ENCODE data around the gene STAT1.

GRCh38 chr2:191020221-191020741 is 6.3 kb upstream of the STAT1 start:
- TF ChIP-seq CTCF (IDR thresholded peaks at IDR 0.05) (peak; percentile 11), EZH2phosphoT487 (IDR thresholded peaks at IDR 0.05) (no peak)

All from neural progenitor cell (in vitro differentiated cells).